ENCODE data around the gene FYCO1.

FYCO1 gene

GRCh38 chr3:45964139-45964538 is 31.5 kb downstream of the FYCO1 start:
- no peak for DNase-seq
- no peak overlapping the region for H3K27ac ChIP-seq
- no peaks in the 10 kb centered on the region for H3K27me3 ChIP-seq (ENCODE audit: insufficient read depth, low read depth, severe bottlenecking)
- no peak overlapping the region for H3K4me3 ChIP-seq (ENCODE audit: low read depth, low read length)
- TF ChIP-seq, protein P1, sequence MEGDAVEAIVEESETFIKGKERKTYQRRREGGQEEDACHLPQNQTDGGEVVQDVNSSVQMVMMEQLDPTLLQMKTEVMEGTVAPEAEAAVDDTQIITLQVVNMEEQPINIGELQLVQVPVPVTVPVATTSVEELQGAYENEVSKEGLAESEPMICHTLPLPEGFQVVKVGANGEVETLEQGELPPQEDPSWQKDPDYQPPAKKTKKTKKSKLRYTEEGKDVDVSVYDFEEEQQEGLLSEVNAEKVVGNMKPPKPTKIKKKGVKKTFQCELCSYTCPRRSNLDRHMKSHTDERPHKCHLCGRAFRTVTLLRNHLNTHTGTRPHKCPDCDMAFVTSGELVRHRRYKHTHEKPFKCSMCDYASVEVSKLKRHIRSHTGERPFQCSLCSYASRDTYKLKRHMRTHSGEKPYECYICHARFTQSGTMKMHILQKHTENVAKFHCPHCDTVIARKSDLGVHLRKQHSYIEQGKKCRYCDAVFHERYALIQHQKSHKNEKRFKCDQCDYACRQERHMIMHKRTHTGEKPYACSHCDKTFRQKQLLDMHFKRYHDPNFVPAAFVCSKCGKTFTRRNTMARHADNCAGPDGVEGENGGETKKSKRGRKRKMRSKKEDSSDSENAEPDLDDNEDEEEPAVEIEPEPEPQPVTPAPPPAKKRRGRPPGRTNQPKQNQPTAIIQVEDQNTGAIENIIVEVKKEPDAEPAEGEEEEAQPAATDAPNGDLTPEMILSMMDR (IDR thresholded peaks at IDR 0.05; ENCODE audit: low read depth, low read length), result no peak
- H3K9me3 ChIP-seq (ENCODE audit: severe bottlenecking), result no peaks in the 10 kb centered on the region
- H3K36me3 ChIP-seq, result peaks cover 100% of the 10 kb centered on the region

GRCh38 chr3:45962033-45962432 is 33.6 kb downstream of the FYCO1 start:
- no peak overlapping the region for H3K4me3 ChIP-seq (ENCODE audit: low read depth, low read length)
- H3K36me3 ChIP-seq, result peaks cover 100% of the 10 kb centered on the region
- TF ChIP-seq, protein P1 (IDR thresholded peaks at IDR 0.05; ENCODE audit: low read depth, low read length), result no peak
- H3K27me3 ChIP-seq (ENCODE audit: insufficient read depth, low read depth, severe bottlenecking), result no peaks in the 10 kb centered on the region
- H3K27ac ChIP-seq, result no peak overlapping the region
- H3K9me3 ChIP-seq (ENCODE audit: severe bottlenecking), result no peaks in the 10 kb centered on the region
- DNase-seq, result no peak

DNA sequence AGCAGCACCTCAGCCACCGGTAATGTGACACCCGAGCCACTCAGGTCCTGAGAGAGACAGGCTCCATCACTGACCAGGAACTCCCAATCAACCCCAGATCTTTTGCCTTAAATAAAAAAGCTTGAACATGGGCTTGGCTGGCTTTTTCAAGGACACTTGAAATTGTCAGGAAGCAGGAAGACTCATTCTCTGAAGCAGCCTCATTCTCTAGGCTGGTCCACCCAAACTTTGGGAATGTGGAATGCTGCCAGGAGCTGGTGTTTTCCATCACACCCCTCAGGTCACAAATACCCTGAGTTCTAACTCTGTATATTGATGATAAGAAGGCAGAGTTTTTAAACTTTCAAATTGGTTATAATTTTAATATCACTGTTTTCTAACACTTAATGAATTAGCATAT is 35.3 kb downstream of the FYCO1 start:
- TF ChIP-seq, protein P1 (IDR thresholded peaks at IDR 0.05; ENCODE audit: low read depth, low read length), result no peak
- DNase-seq, result no peak
- no peak overlapping the region for H3K27ac ChIP-seq
- H3K27me3 ChIP-seq (ENCODE audit: insufficient read depth, low read depth, severe bottlenecking), result no peaks in the 10 kb centered on the region
- no peak overlapping the region for H3K4me3 ChIP-seq (ENCODE audit: low read depth, low read length)
- peaks cover 98% of the 10 kb centered on the region for H3K36me3 ChIP-seq
- H3K9me3 ChIP-seq (ENCODE audit: severe bottlenecking), result no peaks in the 10 kb centered on the region

- H3K27ac ChIP-seq, result no peak overlapping the region
These were observed 36.4 kb downstream of the FYCO1 start for GRCh38 chr3:45959201-45959600.

GRCh38 chr3:45958321-45958791 is 37.3 kb downstream of the FYCO1 start:
- Histone ChIP-seq H3K27ac (no peak overlapping the region), H3K36me3 (peaks cover 98% of the 10 kb centered on the region)

More at GRCh38 chr3:45959201-45959600, 36.4 kb downstream of the FYCO1 start:
- Histone ChIP-seq H3K36me3 (peaks cover 98% of the 10 kb centered on the region), H3K27me3 (ENCODE audit: insufficient read depth, low read depth, severe bottlenecking) (no peaks in the 10 kb centered on the region), H3K4me3 (ENCODE audit: low read depth, low read length) (no peak overlapping the region), H3K9me3 (ENCODE audit: severe bottlenecking) (no peaks in the 10 kb centered on the region)
- TF ChIP-seq, protein P1 (IDR thresholded peaks at IDR 0.05; ENCODE audit: low read depth, low read length), result no peak
- DNase-seq, result no peak

More at GRCh38 chr3:45958321-45958791, 37.3 kb downstream of the FYCO1 start:
- no peaks in the 10 kb centered on the region for H3K9me3 ChIP-seq (ENCODE audit: severe bottlenecking)
- no peaks in the 10 kb centered on the region for H3K27me3 ChIP-seq (ENCODE audit: insufficient read depth, low read depth, severe bottlenecking)
- H3K4me3 ChIP-seq (ENCODE audit: low read depth, low read length), result no peak overlapping the region
- DNase-seq, result no peak
- TF ChIP-seq, protein P1 (IDR thresholded peaks at IDR 0.05; ENCODE audit: low read depth, low read length), result no peak

Measured in WERI-Rb-1 (cell line).